ENCODE results near the gene CNGA3. TPM values are rescaled to one million over a fixed set of nuclear protein-coding genes. Genes with fewer than 3 reads are reported as not detected.

Gene CNGA3
- total and polyA plus RNA-seq, 2 donors (not counting 3 experiments of a cell fraction or from before 2014, with no cell fraction given): not detected

- DNase-seq (ENCODE audit: low read depth, low spot score) (peak; percentile 84), FAIRE-seq (peak; percentile 92)
- H3K9ac ChIP-seq (replicated peaks; ENCODE audit: extremely low read depth, insufficient read depth, low read length): no peak overlapping the region
- POLR2A ChIA-PET: no interaction called here
- peaks cover 4 to 5% of the 10 kb centered on the region in 2 experiments for H3K27me3 ChIP-seq (ENCODE audit: control insufficient read depth in 2 of 2, insufficient read depth in 2 of 2, low read length in 2 of 2)
- CTCF ChIA-PET: interaction anchor here (0.9 to 1.4 kb wide), 3 partner anchors 10 to 93 kb away, joined by 3 to 8 read pairs (median 5); no protein-coding TSS in a partner anchor
- H3K9me1 ChIP-seq (replicated peaks; ENCODE audit: control insufficient read depth, extremely low read depth, insufficient read depth, low read length): no peaks in the 10 kb centered on the region
- no peaks in the 10 kb centered on the region for H4K20me1 ChIP-seq (replicated peaks; ENCODE audit: control insufficient read depth, extremely low read depth, insufficient read depth, low read length)
- intact Hi-C loops (cut with micrococcal nuclease): no loop called here
- H3K4me2 ChIP-seq (ENCODE audit: insufficient read depth, low read length): peak overlapping the region; percentile 85
- BruUV-seq (replicated peaks): no TSS peak
- H3K79me2 ChIP-seq (ENCODE audit: control insufficient read depth, insufficient read depth, low read length): no peaks in the 10 kb centered on the region
- H3K4me1 ChIP-seq (ENCODE audit: control insufficient read depth, extremely low read depth, insufficient read depth, low read length): peaks cover 17% of the 10 kb centered on the region
- H3K27ac ChIP-seq (ENCODE audit: insufficient read depth, low read depth, low read length): peak overlapping the region; percentile 43
- TF ChIP-seq FOS (IDR thresholded peaks at IDR 0.05; ENCODE audit: borderline replicate concordance, insufficient read depth, low read length) (peak; percentile 86), POLR2A (IDR thresholded peaks at IDR 0.05; ENCODE audit: low read depth, low read length) (no peak), JUN (IDR thresholded peaks at IDR 0.05; ENCODE audit: borderline replicate concordance, insufficient read depth, insufficient read length, low read depth) (peak; percentile 34), POLR2AphosphoS5 (IDR thresholded peaks at IDR 0.05; ENCODE audit: insufficient read depth, low read depth, low read length) (peak; percentile 26), GATA2 (IDR thresholded peaks at IDR 0.05; ENCODE audit: insufficient read depth, insufficient read length, low read depth, low read length) (peak; percentile 49)
- peak overlapping the region; percentile 68 for H2AFZ ChIP-seq (ENCODE audit: low read depth, low read length)
- no peaks in the 10 kb centered on the region for H3K36me3 ChIP-seq (ENCODE audit: control insufficient read depth in 2 of 2, extremely low read depth in 1 of 2, insufficient read depth in 2 of 2, low read length in 2 of 2)
- H3K4me3 ChIP-seq (replicated peaks in 1 of 3; ENCODE audit: insufficient read depth in 1 of 3, low read depth in 1 of 3, low read length in 3 of 3): peak overlapping the region in 1 of 3 experiments; percentile 2
- H3K9me3 ChIP-seq (replicated peaks; ENCODE audit: control insufficient read depth, insufficient read depth, low read length): no peaks in the 10 kb centered on the region
- dilution Hi-C loops (cut with MboI; ENCODE audit: extremely low pct_ligation_motif_present, low sequenced_read_pairs): no loop called here
These were observed 48.4 kb downstream of the CNGA3 start for GRCh38 chr2:98394595-98395153.

GRCh38 chr2:98395977-98396376 lies 49.7 kb downstream of the CNGA3 start:
- FAIRE-seq (no peak), DNase-seq (ENCODE audit: low read depth, low spot score) (no peak)
- Histone ChIP-seq H2AFZ (ENCODE audit: low read depth, low read length) (no peak overlapping the region), H3K27me3 (ENCODE audit: control insufficient read depth in 2 of 2, insufficient read depth in 2 of 2, low read length in 2 of 2) (peaks cover 11 to 13% of the 10 kb centered on the region in 2 experiments), H3K4me2 (ENCODE audit: insufficient read depth, low read length) (no peak overlapping the region), H3K36me3 (ENCODE audit: control insufficient read depth in 2 of 2, extremely low read depth in 1 of 2, insufficient read depth in 2 of 2, low read length in 2 of 2) (no peaks in the 10 kb centered on the region), H3K27ac (ENCODE audit: insufficient read depth, low read depth, low read length) (no peak overlapping the region), H3K9me3 (replicated peaks; ENCODE audit: control insufficient read depth, insufficient read depth, low read length) (no peaks in the 10 kb centered on the region), H4K20me1 (replicated peaks; ENCODE audit: control insufficient read depth, extremely low read depth, insufficient read depth, low read length) (no peaks in the 10 kb centered on the region), H3K9me1 (replicated peaks; ENCODE audit: control insufficient read depth, extremely low read depth, insufficient read depth, low read length) (no peaks in the 10 kb centered on the region), H3K9ac (replicated peaks; ENCODE audit: extremely low read depth, insufficient read depth, low read length) (no peak overlapping the region), H3K79me2 (ENCODE audit: control insufficient read depth, insufficient read depth, low read length) (no peaks in the 10 kb centered on the region), H3K4me3 (replicated peaks in 1 of 3; ENCODE audit: insufficient read depth in 1 of 3, low read depth in 1 of 3, low read length in 3 of 3) (no peak overlapping the region), H3K4me1 (ENCODE audit: control insufficient read depth, extremely low read depth, insufficient read depth, low read length) (peaks cover 17% of the 10 kb centered on the region)
- CTCF ChIA-PET: no interaction called here
- POLR2A ChIA-PET: no interaction called here
- TF ChIP-seq POLR2A (IDR thresholded peaks at IDR 0.05; ENCODE audit: low read depth, low read length) (no peak), GATA2 (IDR thresholded peaks at IDR 0.05; ENCODE audit: insufficient read depth, insufficient read length, low read depth, low read length) (no peak), POLR2AphosphoS5 (IDR thresholded peaks at IDR 0.05; ENCODE audit: insufficient read depth, low read depth, low read length) (no peak), FOS (IDR thresholded peaks at IDR 0.05; ENCODE audit: borderline replicate concordance, insufficient read depth, low read length) (no peak), MAX (IDR thresholded peaks at IDR 0.05; ENCODE audit: insufficient read depth, insufficient read length) (no peak), JUN (IDR thresholded peaks at IDR 0.05; ENCODE audit: borderline replicate concordance, insufficient read depth, insufficient read length, low read depth) (no peak), MYC (IDR thresholded peaks at IDR 0.05; ENCODE audit: low read depth, low read length) (no peak), EZH2 (IDR thresholded peaks at IDR 0.05; ENCODE audit: borderline replicate concordance, low read depth, low read length, severe bottlenecking) (no peak), CTCF (IDR thresholded peaks at IDR 0.05; ENCODE audit: extremely low read depth in 1 of 2, insufficient read depth in 1 of 2, low read depth in 1 of 2, low read length in 2 of 2) (no peak)
- dilution Hi-C loops (cut with MboI; ENCODE audit: extremely low pct_ligation_motif_present, low sequenced_read_pairs): no loop called here
- intact Hi-C loops (cut with micrococcal nuclease): no loop called here
- no TSS peak for BruUV-seq (replicated peaks)
